Myocyte (in vitro differentiated cells): ENCODE results near the gene GLYATL3. TPM values are rescaled to one million over a fixed set of nuclear protein-coding genes. Genes with fewer than 3 reads are reported as not detected.

Experiments used
- total RNA-seq: library from RNA; depleted of rRNA; stranded (reverse); fragments of >200 nt; gene quantifications from 2 replicates; pipeline ENCODE4 v1.2.3, GENCODE V29; 2014

Gene GLYATL3
- total RNA-seq, 1 donor from 2014 or later, result not detected

Other genes with a start within 250 kb of the GLYATL3 start
- gene MMUT, start 36.7 kb upstream of the GLYATL3 start, total RNA-seq, result 14.8 and 16.3 TPM in 2 replicates
- gene CENPQ, start 36.6 kb upstream of the GLYATL3 start, total RNA-seq, result 5.3 and 5.5 TPM in 2 replicates
- gene C6orf141, start 50.7 kb downstream of the GLYATL3 start, total RNA-seq, result 0.08 TPM in 1 of 2 replicates, not detected in the other
- gene RHAG, start 136.9 kb downstream of the GLYATL3 start, total RNA-seq, result not detected in 2 replicates
- not detected in 2 replicates for gene CRISP2, start 213.6 kb downstream of the GLYATL3 start, total RNA-seq
- gene CRISP3, start 244.5 kb downstream of the GLYATL3 start, total RNA-seq, result not detected in 2 replicates